ENCODE measurements around the gene SNTG2.

DNA sequence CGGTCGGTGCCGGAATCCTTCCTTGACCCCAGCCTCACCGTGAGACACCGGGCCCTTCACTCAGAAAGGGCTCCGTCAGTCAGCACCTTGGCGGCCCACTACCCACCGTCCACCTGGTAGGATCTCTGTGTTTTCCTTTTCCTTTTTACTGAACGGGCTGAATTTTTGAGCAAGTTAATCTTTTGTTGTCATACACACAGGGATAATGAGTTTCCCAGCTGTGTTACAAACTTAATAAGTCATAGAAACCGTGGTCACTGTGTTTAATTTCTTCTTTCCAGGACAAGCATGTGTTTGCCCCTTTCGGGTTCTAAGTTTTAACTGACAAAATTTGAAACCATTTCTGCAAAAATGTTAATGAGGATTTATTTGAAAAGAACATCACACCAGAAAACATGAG lies 423.6 kb downstream of the SNTG2 start:
- no peak for TF ChIP-seq POLR2AphosphoS5 (IDR thresholded peaks at IDR 0.05; ENCODE audit: borderline replicate concordance, low read depth, low read length)
- no peak for TF ChIP-seq EZH2 (IDR thresholded peaks at IDR 0.05)
